Fibroblast of skin of abdomen (primary cell): Measurements from ENCODE around the gene AKR1E2. TPM values are rescaled to one million over a fixed set of nuclear protein-coding genes. Genes with fewer than 3 reads are reported as not detected.
A peak's percentile ranks its signal among the peaks of the same experiment; 100 is the strongest.

Experiments used
- DNase-seq: peaks from one replicate; pipeline ENCODE4 v3.0.0-alpha.2; 2013
- polyA plus RNA-seq, 2 experiments: library from polyadenylated mRNA; unstranded; fragments of 120-200 nt; gene quantifications; one replicate each; pipeline ENCODE4 v1.2.1, GENCODE V29; 2013; ENCODE audit not compliant: insufficient read length in 2 of 2

AKR1E2 gene
- polyA plus RNA-seq (2013, experiment 1 of 2; ENCODE audit: insufficient read length) = 2.9 TPM
- 4.2 TPM for polyA plus RNA-seq (2013, experiment 2 of 2; ENCODE audit: insufficient read length)

DNA sequence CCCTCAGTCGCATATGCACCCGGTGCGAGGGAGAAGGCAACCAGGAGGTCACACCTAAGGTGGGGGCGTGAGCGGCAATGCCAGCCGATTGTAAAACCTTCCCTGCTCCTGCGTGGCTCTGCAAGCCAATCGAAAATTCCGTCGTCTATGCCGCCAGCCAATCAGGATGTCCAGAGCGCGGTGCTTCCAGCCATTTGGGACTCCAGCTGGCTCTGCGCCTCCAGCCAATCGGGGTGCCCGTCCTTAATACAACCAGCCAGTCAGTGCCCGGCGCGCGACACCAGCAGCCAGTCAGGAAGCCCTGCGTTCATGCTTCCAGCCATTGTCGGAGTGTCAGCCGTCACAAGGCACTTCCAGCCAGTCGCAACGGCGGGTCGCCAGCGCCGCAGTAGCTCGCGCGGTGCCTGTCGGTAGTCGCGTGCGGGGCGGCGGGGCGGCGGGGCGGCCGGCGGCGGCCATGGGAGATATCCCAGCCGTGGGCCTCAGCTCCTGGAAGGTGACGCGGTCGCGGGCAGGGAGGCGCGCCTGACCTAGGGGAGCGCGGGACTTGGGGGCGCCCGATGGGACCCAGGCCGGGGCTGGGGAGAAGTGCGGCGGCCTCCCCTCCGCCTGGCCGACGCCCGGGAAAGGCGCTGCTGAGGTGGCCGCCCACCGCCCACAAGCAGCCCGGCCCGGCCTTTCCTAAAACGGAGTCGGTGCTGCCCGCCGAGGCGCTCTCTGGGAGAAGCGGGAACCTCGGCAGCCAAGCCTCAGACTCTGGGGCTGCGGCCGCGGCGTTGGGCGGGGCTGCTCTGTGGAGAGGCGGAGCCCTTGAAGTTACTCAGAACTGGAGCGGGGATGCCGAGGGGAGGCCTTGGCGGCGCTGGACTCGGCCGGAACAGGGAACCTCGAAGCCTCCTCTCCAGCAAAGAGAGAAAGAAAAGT, at the start of gene AKR1E2:
TSS of gene AKR1E2 (plus strand) at position 340 of the 924 bp plus-strand sequence. CDS start at position 458, 118 bp downstream.
- peak; percentile 93 for DNase-seq

GRCh38 chr10:4776234-4776638, 49.8 kb upstream of the AKR1E2 start:
- no peak for DNase-seq

GRCh38 chr10:4778761-4779160, 47.2 kb upstream of the AKR1E2 start:
- no peak for DNase-seq

DNA sequence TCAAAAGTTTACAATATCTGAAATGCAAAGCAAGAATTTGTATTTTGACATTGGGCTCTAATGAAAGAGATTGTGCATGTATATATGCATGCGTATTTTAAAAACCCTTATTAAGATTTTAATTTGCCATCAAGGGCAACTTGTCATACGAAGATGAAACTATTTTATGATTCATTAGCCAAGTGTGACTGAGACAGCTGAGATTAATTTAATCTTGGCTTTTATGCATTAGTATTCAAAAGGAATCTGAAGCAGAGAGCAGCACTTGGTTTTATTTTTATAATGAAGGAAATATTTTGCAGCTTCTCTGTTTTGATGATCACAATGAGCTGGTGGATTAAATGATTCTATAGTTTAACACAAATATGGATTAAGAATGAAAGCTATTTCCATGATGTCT, 45.9 kb upstream of the AKR1E2 start:
- no peak for DNase-seq

DNA sequence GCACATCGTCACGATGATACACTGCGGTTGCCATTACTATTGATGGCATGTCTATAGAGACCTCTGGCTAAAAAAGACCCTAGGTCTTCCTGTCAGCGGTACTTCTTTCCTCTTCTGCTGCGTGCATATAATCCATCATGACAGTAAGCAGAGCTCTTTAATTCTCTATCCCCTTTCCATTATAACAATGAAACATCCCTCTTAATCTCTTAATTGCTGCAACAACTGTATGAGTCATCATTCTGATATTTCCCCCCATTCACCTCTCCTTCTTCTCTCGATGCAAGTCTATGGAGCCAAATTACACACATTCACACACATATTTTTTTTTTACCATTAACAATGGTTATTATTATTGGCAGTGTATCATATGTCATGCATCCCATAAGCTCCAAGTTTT, 45.2 kb upstream of the AKR1E2 start:
- DNase-seq = peak; percentile 83

- DNase-seq = no peak
Measured at GRCh38 chr10:4781955-4782354, 44.1 kb upstream of the AKR1E2 start.

DNA sequence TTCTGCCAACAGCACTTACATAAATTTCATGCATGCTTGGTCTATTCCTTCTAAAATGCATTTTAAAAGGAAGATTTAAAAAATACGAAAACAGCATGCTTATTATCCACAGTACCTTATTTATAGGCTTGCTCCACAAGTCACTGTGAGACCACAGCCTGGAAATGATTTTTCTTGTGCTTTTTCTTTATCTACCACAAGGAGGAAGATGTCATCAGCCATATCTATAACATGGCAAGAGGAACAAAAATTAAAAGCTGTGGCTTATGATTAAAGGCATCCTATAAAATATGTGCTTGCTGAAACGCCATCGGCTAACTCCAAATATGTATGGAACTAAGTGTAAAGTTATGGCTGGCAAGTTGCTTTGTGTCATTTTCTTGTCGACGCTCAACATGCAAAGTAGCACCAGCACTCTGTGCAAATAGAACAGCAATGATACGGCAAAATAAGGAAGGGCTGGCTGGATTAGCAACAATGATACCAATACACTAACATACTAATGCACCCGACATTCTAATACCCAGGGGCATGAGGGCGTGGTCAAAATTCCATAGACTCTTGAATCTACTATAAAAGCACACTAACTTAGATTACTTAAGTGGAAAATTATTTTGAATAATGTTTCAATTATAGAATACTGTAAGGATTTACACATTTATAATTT, 41.2 kb upstream of the AKR1E2 start:
- no peak for DNase-seq

- DNase-seq = no peak
Measured at GRCh38 chr10:4786043-4786839, 39.8 kb upstream of the AKR1E2 start.

DNA sequence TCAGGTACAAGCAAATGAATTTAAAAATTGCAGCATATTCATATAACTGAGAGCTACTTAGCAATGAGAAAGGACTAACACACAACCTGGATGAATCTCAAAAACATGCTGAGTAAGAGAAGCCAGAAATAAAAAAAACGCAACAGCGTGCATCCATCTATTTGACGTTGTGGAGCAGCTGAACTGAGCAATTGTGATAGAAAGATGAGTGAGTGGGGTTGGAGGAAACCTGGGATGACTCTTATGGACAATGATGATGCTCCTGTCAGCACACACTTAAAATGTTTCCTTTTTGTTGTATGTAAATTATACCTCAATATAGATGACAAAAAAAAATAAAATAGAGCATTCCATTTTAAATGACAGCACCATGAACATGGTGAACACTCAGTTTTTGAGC, 36.0 kb upstream of the AKR1E2 start:
- no peak for DNase-seq

DNA sequence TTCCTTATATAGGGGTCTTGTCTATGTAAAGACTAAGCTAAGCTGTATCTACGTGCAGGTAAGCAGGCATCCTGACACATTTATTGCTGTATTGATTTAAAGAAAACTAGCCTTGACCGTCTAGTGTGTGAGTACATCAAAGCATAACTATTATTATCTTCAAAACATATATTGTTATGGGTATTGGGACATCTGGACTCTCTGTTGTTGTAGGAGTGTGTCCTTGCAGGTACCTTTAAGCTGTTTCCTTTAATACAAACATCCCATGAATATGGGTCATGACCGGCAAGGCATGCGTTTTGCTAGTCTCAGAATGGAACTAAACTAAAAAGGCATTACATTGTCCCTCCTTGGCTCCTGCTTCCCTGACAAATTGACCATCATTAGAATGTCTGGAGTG, 35.1 kb upstream of the AKR1E2 start:
- no peak for DNase-seq

DNA sequence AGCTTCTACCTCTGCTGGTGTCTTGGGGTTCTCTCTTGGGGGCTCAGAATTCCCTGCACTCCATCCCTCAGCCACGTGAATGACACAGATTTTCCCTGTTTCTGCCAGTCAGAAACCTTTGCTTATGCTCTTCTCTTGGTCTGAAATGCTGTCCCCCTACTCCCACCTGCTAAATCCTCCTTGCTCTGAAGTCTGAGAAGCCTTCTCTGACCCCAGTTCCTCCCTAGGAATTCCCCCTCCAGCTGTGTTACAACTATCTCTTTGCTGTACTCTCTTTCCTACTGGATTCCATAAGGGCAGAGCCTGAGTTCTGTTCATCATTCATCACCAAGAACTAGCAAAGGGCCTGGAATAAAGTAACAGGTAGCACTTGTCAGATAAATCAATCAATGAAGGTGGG, 33.6 kb upstream of the AKR1E2 start:
- no peak for DNase-seq

DNA sequence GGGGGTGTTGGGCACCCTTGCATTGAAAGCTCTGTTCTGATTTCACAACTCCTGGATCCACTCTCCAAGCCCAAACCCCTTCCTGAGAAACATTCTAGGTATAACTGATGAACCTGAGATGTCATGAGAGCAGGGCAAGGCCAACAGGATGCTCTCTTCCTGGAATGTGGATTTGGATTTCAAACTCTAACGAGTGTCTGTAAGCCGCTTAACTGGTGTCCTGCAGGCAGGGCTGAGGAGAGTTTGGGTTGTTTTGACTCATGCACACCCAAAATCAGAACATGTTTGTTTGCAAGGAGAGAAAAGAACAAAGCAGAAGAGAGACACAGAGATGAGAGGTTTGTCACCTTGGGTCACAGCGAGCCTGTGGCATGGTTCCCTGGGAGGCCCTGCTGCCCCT, 24.6 kb upstream of the AKR1E2 start:
- no peak for DNase-seq

DNA sequence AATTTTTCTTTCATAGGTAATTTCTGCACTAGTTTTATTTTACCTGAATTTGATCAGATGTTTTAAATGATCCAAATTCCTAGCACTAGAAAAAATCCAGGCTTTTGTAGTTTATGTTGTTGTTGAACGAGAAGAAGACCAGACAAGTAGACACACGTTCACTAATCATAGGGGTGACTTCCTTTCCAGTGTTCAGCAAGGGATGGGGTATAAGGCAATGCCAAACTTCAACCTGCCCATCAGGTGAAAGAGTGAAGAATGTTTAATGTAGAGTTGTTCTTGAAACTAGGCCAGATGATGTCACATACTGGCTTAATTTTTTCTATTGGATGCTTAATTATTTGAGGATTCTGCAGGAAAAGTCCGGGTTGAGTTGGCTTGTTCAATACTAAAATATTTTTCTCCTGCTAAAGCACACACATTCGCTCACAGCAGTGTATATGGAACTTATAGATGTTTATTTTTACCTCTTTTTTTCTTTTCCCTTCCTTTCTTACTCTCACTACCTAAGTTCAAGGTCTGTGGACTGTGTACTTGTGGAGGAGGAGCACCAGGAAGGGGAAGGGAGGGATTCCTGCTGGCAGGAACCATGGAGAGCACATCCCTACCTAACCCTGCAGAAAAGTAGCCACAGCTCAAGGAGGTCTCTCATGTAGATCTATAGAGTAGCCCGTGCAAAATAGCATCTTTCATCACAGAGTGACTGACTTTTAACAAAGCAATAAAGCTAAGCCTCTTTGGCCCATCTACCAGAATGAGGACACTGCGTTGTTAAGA, 23.1 kb upstream of the AKR1E2 start:
- DNase-seq = no peak

GRCh38 chr10:4803822-4804221, 22.2 kb upstream of the AKR1E2 start:
- DNase-seq = no peak

DNA sequence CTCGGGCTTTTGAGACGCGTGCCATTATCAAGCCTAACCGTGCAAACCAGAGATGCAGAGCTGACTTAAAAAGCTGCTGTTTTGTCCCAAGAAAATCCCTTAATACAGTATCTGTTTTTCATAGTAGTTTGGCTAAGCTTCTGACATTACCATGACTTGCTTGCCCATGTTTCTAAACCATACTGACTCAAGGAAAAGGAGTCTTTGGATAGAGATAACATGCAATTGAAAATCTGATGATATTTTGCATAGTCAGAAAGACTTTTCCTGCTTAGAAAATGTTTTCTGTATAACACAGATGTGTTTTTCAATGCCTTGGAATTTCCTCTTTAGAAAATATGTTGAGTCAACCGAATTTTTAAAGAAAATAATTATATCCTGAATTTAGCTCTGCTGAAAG, 21.5 kb upstream of the AKR1E2 start:
- DNase-seq = peak; percentile 65

GRCh38 chr10:4806534-4806933, 19.5 kb upstream of the AKR1E2 start:
- DNase-seq = no peak

DNA sequence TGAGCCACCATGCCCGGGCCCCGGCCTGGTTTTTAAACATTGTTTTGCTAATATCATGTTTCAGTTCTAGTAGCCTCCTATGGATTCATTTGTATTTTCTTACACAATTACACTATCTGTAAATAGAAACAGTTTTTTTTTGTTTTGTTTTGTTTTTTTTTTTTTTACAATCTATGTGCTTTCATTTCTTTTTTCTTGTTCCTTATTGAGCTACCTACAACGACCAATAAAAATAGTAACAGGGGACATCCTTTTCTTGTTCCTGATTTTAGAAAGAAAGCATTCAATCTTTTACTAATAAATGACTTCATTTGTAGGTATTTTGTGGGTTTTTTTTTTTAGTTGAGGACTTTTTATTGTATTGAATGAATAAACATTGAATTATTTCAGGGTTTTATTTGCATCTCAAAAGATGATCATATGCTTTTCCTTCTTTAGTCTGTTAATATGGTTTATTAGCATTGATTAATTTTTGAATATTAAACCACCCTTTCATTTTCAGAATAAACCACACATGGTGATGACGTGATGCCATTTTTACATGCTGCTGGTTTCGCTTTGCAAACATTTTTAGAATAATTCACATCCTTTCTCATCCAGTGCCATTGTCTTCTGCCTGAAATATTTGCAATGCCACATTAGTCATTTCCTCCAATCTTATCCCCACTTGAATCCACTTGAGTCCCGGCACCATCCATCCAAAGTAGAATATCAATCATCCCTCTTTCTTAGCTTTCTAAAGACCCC, 18.1 kb upstream of the AKR1E2 start:
- peak; percentile 86 for DNase-seq

GRCh38 chr10:4809156-4809555, 16.9 kb upstream of the AKR1E2 start:
- no peak for DNase-seq

DNA sequence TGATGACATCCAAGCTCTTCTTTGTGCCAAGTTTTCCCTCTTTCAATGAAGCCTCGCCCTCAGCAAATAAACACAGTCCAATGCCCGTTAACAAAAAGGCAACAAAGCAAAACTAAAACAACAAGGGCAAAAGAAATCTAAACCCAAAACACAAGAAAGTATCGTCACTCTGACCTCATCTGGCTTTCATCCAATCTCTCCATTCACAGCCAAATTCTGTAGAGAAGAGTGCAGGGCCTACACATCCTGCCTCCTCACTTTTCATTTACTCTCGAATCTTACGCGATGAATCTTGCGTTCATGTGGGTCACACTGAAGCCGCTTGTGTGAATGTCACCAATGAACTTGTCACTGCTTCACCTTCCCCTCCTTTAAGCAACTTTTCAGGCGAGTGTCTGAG, 15.9 kb upstream of the AKR1E2 start:
- peak; percentile 35 for DNase-seq

DNA sequence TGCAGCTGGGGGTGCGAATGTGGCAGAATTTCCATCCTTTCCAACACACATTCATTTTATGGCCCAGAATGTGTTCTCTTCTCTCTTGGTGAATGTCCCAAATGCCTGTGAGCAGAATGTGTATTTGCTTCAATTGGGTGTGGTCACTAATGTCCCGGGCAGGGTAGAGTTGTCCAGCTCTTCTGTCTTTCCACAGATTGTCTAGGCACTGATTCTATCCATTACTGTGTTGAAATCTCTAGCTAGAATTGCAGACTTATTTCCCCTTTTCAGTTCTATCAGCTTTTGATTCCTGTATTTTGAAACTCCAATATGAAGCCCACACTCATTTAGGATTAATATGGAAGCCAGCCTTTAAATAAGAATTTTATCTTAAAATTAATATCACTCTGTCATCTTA, 14.0 kb upstream of the AKR1E2 start:
- DNase-seq = no peak

GRCh38 chr10:4813023-4813422, 13.0 kb upstream of the AKR1E2 start:
- peak; percentile 84 for DNase-seq
